Lower leg skin (tissue), 4 donors: Measurements from ENCODE around the gene SCN8A. TPM values are rescaled to one million over a fixed set of nuclear protein-coding genes. Genes with fewer than 3 reads are reported as not detected.

ENCODE experiments used
- DNase-seq, 2 donors: peaks; one replicate each; pipeline ENCODE4 v3.0.0-alpha.2; 2019; ENCODE audit warnings: low spot score in 2 of 2
- H3K4me3 ChIP-seq: fragments of 200-600 bp; sonication (generic); 2 replicates; pipeline ENCODE4 v1.5.1; 2017; ENCODE audit warnings: mild to moderate bottlenecking, low read depth; ENCODE audit not compliant: poor library complexity, severe bottlenecking
- POLR2A ChIP-seq, 2 donors: fragments of 450-650 bp; IDR thresholded peaks; one replicate each; pipeline ENCODE4 v1.6.1; 2016 to 2017; ENCODE audit warnings: antibody characterized with exemption in 2 of 2, mild to moderate bottlenecking in 1 of 2, moderate library complexity in 1 of 2
- WGBS, 2 donors: methylation state at CpG; one replicate each; pipeline ENCODE4 v1.1.5; 2018; 5-methylcytosine and 5-hydroxymethylcytosine counted together
- intact Hi-C: fragments of 100-400 bp; cut with DNase I; formaldehyde crosslinking; loops from one replicate; pipeline ENCODE4 v1.15.0; 2023; ENCODE audit warnings: low total_unique reads
- total RNA-seq, 4 donors: library from RNA; depleted of rRNA; stranded (reverse); fragments of >200 nt; gene quantifications; one replicate each; pipeline ENCODE4 v1.1.0, GENCODE V29; 2016
- TF ChIP-seq, protein P1 (sequence below), 3 donors: fragments of 450-650 bp; IDR thresholded peaks; one replicate each; pipeline ENCODE4 v1.5.1; 2016; ENCODE audit warnings: antibody characterized with exemption in 3 of 3, mild to moderate bottlenecking in 3 of 3, moderate library complexity in 2 of 3

The SCN8A gene
- total RNA-seq, 4 donors from 2014 or later: 0.42 to 0.80 (median 0.65) TPM

- 67 to 76% methylated on average over 1 of the region's 1 CpG for WGBS, 2 donors
- no peak for DNase-seq
- TF ChIP-seq, protein P1, sequence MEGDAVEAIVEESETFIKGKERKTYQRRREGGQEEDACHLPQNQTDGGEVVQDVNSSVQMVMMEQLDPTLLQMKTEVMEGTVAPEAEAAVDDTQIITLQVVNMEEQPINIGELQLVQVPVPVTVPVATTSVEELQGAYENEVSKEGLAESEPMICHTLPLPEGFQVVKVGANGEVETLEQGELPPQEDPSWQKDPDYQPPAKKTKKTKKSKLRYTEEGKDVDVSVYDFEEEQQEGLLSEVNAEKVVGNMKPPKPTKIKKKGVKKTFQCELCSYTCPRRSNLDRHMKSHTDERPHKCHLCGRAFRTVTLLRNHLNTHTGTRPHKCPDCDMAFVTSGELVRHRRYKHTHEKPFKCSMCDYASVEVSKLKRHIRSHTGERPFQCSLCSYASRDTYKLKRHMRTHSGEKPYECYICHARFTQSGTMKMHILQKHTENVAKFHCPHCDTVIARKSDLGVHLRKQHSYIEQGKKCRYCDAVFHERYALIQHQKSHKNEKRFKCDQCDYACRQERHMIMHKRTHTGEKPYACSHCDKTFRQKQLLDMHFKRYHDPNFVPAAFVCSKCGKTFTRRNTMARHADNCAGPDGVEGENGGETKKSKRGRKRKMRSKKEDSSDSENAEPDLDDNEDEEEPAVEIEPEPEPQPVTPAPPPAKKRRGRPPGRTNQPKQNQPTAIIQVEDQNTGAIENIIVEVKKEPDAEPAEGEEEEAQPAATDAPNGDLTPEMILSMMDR (IDR thresholded peaks at IDR 0.05): no peak
- TF ChIP-seq POLR2A (IDR thresholded peaks at IDR 0.05): no peak
- no peak overlapping the region for H3K4me3 ChIP-seq
- intact Hi-C loops: no loop called here
Observed at GRCh38 chr12:51686727-51687126, 95.7 kb downstream of the SCN8A start.

- intact Hi-C loops: no loop called here
- no peak for DNase-seq
- H3K4me3 ChIP-seq: no peak overlapping the region
Observed at GRCh38 chr12:51687177-51687576, 96.1 kb downstream of the SCN8A start.

GRCh38 chr12:51687614-51688013, 96.6 kb downstream of the SCN8A start:
- H3K4me3 ChIP-seq: no peak overlapping the region
- no peak for DNase-seq
- intact Hi-C loops: no loop called here
- WGBS, 2 donors: 71 to 73% methylated on average over 3 of the region's 3 CpGs
- no peak for TF ChIP-seq POLR2A (IDR thresholded peaks at IDR 0.05)
- TF ChIP-seq, protein P1 (IDR thresholded peaks at IDR 0.05): no peak

More at GRCh38 chr12:51687177-51687576, 96.1 kb downstream of the SCN8A start:
- WGBS, 2 donors: 79 to 86% methylated on average over 5 of the region's 5 CpGs
- no peak for TF ChIP-seq POLR2A (IDR thresholded peaks at IDR 0.05)
- TF ChIP-seq, protein P1 (IDR thresholded peaks at IDR 0.05): no peak

GRCh38 chr12:51689983-51690382, 99.0 kb downstream of the SCN8A start:
- TF ChIP-seq POLR2A (IDR thresholded peaks at IDR 0.05): no peak
- TF ChIP-seq, protein P1 (IDR thresholded peaks at IDR 0.05): no peak
- intact Hi-C loops: no loop called here
- WGBS, 2 donors: 89 to 94% methylated on average over 4 of the region's 4 CpGs

GRCh38 chr12:51692016-51692415, 101.0 kb downstream of the SCN8A start:
- intact Hi-C loops: no loop called here
- DNase-seq: no peak
- no peak overlapping the region for H3K4me3 ChIP-seq
- TF ChIP-seq POLR2A (IDR thresholded peaks at IDR 0.05): no peak
- TF ChIP-seq, protein P1 (IDR thresholded peaks at IDR 0.05): no peak
- 78 to 82% methylated on average over 2 of the region's 2 CpGs for WGBS, 2 donors

More at GRCh38 chr12:51689983-51690382, 99.0 kb downstream of the SCN8A start:
- H3K4me3 ChIP-seq: no peak overlapping the region
- DNase-seq: no peak

DNA sequence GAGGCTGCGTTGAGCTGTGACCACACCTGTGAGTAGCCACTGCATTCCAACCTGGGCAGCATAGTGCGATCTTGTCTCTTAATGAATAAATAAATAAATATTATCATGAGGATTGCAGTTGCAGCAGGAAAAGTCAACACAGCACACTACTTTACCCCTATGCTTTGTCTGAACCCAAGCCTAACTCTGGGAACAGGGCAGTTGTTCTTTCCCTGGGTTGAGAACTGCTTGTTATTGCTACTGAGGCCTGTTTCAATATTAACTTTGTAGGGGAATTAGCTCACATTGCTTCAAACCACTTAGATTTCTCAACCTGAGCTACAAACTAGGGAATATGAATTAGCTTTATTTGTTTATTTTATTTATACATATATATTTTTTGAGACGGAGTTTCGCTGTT, 102.5 kb downstream of the SCN8A start:
- 95% methylated on average over 4 of the region's 4 CpGs for WGBS, 2 donors
- DNase-seq: no peak
- no peak overlapping the region for H3K4me3 ChIP-seq
- TF ChIP-seq POLR2A (IDR thresholded peaks at IDR 0.05): no peak
- TF ChIP-seq, protein P1 (IDR thresholded peaks at IDR 0.05): no peak
- intact Hi-C loops: no loop called here
